Measurements from ENCODE around the gene CCDC146.
"Not testable (repeated sequence)": the region's sequence is repeated elsewhere in the genome, so short reads cannot be mapped to it uniquely, and the experiment has no call there.

GRCh38 chr7:77140291-77140690, 17.9 kb downstream of the CCDC146 start:
- not testable (repeated sequence) for TF ChIP-seq POLR2A (IDR thresholded peaks at IDR 0.05; ENCODE audit: low read length); GATA1 (IDR thresholded peaks at IDR 0.05; ENCODE audit: low read depth, low read length)

Data from erythroblast (primary cell).